GM19238 (cell line): ENCODE measurements around the gene LSM7.
A peak's percentile ranks its signal among the peaks of the same experiment; 100 is the strongest.
"Not testable (repeated sequence)": the region's sequence is repeated elsewhere in the genome, so short reads cannot be mapped to it uniquely, and the experiment has no call there.

Source experiments
- DNase-seq: peaks from one replicate; pipeline ENCODE4 v3.0.0; 2011; ENCODE audit warnings: low spot score; ENCODE audit not compliant: insufficient read length

Gene LSM7

GRCh38 chr19:2302319-2303210 is 25.8 kb downstream of the LSM7 start:
- no peak for DNase-seq

- no peak for DNase-seq
These were observed 27.9 kb downstream of the LSM7 start for GRCh38 chr19:2300533-2300932.

- DNase-seq: no peak
These were observed 32.2 kb downstream of the LSM7 start for GRCh38 chr19:2296141-2296540.

- DNase-seq: no peak
These were observed 33.6 kb downstream of the LSM7 start for GRCh38 chr19:2294687-2295335.

- DNase-seq: no peak
These were observed 37.1 kb downstream of the LSM7 start for GRCh38 chr19:2291185-2291751.

- DNase-seq: no peak
These were observed 37.8 kb downstream of the LSM7 start for GRCh38 chr19:2290441-2291184.

- peak; percentile 89 for DNase-seq
These were observed 38.5 kb downstream of the LSM7 start for GRCh38 chr19:2289714-2290435.

GRCh38 chr19:2288818-2289713 is 39.3 kb downstream of the LSM7 start:
- no peak for DNase-seq

GRCh38 chr19:2288338-2288817 is 40.0 kb downstream of the LSM7 start:
- DNase-seq: no peak

- DNase-seq: no peak
These were observed 40.6 kb downstream of the LSM7 start for GRCh38 chr19:2287585-2288337.

- DNase-seq: no peak
These were observed 41.8 kb downstream of the LSM7 start for GRCh38 chr19:2286402-2287140.

GRCh38 chr19:2283835-2284507 is 44.4 kb downstream of the LSM7 start:
- DNase-seq: no peak

- no peak for DNase-seq
These were observed 45.5 kb downstream of the LSM7 start for GRCh38 chr19:2282862-2283237.

- DNase-seq: no peak
These were observed 46.1 kb downstream of the LSM7 start, which contains the start of gene PEAK3 for GRCh38 chr19:2282062-2282861. Gene PEAK3, minus strand, starts transcription at chr19:2282175. Its CDS starts 1,244 bp downstream, at chr19:2280931.

GRCh38 chr19:2281265-2282061 is 46.9 kb downstream of the LSM7 start:
- DNase-seq: not testable (repeated sequence)

GRCh38 chr19:2280633-2281264 is 47.6 kb downstream of the LSM7 start:
- DNase-seq: no peak
